Dedifferentiated amniotic fluid mesenchymal stem cell (primary cell): ENCODE data around the gene NDUFA6.
"Not testable (repeated sequence)": the region's sequence is repeated elsewhere in the genome, so short reads cannot be mapped to it uniquely, and the experiment has no call there.

Experiments used
- DNase-seq: peaks from one replicate; pipeline ENCODE4 v3.0.0-alpha.2; 2016; ENCODE audit errors: extremely low spot score

NDUFA6 gene

GRCh38 chr22:42112793-42113192 lies 22.2 kb upstream of the NDUFA6 start:
- DNase-seq, result not testable (repeated sequence)

DNA sequence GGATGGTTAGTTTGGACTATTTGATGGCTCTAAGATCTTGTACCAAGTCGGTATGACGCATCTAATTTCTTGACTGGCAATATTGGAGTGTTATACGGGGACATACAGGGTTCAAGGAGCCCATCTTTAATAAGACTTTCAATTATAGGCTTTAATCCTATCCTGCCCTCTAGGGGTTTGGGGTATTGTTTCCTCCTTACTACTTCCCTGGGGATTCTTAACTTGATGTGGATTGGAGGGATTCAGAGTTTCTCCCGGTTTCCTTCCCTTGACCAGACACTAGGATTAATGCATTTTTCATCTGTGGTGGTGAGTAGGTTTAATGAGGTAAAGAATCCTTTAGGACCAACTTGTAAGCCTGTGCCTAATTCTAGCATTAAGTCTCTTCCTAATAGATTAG lies 21.2 kb upstream of the NDUFA6 start:
- no peak for DNase-seq

- DNase-seq, result no peak
Observed at GRCh38 chr22:42108848-42109247, 18.3 kb upstream of the NDUFA6 start.

DNA sequence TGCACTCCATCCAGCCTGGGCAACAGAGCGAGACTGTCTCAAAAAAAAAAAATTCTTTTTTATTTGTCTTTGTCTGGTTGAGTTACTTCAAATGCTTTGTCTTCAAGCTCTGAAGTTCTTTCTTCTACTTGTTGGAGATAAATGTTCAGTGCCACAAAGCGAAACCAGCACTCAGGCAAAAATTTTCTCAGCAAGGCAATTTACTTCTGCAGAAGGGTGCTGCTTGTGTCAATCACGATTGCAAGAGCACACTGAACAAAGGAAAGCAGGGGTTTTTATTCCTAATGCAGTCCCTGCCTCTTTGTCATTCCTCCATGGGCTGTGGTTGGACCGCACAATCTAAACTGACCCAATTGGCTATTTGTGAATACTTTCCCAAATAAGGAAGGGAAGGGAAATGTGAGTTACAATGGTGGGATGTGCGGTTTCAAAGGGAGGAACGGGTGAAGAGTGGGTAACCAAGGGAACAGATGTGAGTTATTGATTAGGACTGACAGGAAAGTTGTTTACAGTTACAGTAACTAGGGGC lies 13.8 kb upstream of the NDUFA6 start:
- DNase-seq, result not testable (repeated sequence)

DNA sequence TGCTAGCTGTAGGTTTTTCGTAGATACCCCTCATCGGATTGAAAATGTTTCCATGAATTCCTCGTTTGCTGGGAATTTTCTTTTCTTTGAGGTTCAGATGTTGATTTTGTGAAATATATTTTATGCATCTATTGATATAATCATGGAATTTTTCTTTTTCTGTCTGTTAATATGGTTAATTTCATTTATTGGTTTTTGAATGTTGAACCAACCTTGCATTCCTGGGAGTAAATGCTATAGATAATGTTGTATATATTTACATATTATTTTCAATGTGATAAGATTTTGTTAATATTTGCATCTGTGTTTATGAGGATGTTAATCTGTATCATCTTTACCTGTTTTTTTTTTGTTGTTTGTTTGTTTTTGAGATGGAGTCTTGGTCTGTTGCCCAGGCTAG lies 10.6 kb upstream of the NDUFA6 start:
- DNase-seq, result no peak

DNA sequence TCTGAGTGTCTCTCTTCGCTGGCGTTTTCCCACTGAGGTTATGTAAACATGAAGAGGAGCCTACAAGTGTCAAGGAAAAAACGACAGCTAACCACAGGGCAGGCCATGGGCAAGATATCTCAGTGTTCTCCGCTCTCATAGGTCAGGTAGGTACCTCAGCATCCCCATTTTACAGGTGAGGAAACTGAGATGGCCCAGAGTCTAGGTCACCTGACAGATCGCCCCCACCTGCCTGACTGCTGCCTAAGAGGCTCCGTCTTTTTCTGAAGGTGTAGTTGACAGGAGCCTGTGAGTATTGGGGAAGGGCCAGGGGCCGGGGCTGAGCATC lies 847 bp upstream of the NDUFA6 start:
- DNase-seq, result no peak

DNA sequence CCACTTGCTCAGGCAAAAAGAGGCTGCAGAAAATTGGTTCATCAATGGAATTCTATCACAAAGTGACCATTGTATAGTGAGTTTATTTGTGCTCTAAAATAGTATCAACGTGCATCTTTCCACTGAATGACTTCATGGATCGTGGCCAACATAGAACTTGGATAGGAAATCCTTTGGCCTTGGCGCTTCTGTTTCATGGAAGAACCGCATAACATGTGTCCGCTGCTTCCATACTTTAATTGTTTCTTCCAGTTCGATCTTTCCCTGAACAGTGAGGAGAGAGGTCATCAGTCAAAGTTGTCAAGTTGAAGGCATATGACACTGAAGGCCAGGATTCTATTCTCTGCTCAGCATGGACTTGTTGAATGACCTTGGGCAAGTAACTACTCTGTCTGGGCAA lies 4.5 kb downstream of the NDUFA6 start:
- no peak for DNase-seq

GRCh38 chr22:42084874-42085273 lies 5.7 kb downstream of the NDUFA6 start:
- DNase-seq, result no peak

DNA sequence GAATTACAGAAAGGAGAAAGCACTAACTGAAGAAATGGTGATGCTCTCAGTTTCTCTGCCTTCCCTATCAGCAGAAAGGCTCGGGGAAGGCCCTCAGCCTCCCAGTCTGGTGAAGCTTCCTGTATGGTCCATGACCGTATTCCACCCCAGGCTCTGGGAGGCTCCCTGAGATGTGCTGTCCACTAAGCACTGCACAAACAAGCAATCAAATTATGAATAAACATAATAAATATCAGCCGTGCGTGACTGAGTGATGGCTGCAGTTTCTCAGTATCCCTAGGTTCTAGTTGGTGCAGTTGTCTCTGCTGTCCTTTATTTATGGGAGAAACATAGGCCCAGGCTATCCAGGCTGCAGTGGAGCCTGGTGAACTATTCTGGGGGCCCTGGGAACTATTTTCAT lies 7.5 kb downstream of the NDUFA6 start:
- no peak for DNase-seq

DNA sequence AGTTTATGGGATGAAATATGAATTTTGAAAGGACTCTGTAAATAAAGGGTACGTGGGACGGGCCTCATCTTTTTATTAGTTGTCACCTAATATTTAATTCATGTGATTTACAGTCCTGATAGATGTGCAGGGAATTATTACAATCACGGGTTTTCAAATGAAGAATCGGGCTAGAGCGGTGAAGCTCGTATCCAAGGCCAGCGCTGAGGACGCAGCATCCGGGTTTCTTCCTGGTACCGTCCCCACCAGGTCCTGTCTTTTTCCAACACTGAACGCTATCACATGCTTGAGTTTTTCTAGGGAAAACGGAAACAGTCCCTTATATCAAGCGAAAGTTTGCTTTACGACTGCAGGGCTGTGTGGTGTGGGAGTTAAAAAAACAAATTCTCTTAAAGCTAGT lies 10.3 kb downstream of the NDUFA6 start:
- peak; percentile 20 for DNase-seq

GRCh38 chr22:42079319-42080251 lies 11.0 kb downstream of the NDUFA6 start, which contains the start of gene SMDT1:
Gene SMDT1 (plus strand): TSS chr22:42079700. CDS start chr22:42079769, 69 bp downstream.
- DNase-seq, result peak; percentile 98

GRCh38 chr22:42078469-42079318 lies 11.9 kb downstream of the NDUFA6 start:
- no peak for DNase-seq

- DNase-seq, result no peak
Observed at GRCh38 chr22:42077486-42078125, 13.0 kb downstream of the NDUFA6 start.

DNA sequence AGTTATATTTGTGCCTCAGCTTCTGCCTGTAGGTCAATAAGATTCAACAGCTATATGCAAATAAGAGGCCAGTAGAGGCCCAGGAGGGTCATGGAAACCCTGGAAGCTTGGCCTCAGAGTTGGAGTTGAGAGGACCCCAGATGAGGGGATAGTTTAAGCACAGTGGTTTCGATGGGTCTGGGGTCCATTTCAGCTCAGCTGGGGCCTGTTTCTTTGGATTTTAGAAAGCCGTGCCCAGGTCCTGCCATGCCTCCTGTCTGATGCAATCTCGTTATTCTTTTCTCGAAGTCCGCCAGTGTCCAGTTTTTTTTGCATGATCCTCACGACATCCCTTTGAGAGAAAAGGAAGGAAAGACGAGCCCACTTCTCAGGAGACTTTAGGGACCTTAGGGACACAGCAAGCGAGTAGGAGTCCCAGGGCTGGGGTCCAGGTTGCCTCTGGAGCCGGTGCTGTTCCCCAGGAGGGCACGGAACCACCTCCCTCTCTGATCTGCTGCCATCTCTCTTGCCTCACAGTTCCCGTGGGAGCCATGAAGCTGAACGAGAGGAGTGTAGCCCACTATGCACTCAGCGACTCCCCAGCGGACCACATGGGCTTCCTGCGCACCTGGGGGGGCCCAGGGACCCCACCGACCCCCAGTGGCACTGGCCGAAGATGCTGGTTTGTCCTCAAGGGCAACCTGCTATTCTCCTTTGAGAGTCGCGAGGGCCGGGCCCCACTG lies 13.6 kb downstream of the NDUFA6 start:
- no peak for DNase-seq

DNA sequence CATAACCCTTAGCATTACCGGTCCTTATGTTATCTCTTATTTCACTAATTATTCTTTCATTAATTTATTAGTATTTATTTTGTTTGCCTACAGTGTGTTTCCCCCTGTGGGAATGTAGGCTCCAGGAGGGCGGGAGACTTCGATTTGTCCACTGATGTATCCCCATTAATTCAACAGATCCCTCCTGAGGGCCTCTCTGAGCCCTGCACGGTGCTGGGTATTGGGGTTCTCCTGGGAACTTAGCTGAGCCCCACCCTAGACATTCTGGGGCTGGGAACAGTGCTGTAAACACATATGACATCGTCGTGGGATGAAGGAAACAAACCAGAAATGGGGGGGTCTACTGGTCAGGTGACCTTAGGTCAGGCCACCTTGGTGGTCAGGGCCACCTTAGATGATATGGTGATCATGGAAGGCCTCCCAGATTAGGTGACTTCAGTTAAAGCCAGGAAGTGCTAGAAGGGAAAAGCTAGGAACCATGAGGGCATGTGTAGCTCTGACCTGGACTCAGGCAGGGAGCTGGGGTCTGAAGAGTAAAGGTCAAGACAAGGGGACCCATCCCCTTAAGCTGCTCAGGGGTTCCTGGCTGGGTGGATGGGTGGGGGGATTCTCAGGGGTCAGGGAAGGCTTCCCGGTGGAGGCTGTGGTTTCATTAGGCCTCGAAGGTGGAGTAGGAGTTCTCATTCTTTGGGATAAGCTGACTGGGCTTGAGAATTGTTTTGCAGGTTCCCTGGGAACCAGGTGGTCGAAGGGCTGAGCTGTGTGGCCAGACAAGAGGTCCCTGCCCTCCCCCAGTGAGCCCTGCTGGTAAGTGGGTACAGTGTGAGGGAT lies 15.5 kb downstream of the NDUFA6 start:
- no peak for DNase-seq

GRCh38 chr22:42074132-42074811 lies 16.3 kb downstream of the NDUFA6 start, which contains the start of gene PHETA2:
Gene PHETA2 (plus strand): TSS chr22:42074248. CDS start chr22:42077294, 3,046 bp downstream.
- DNase-seq, result no peak

GRCh38 chr22:42073621-42074041 lies 16.9 kb downstream of the NDUFA6 start:
- no peak for DNase-seq

DNA sequence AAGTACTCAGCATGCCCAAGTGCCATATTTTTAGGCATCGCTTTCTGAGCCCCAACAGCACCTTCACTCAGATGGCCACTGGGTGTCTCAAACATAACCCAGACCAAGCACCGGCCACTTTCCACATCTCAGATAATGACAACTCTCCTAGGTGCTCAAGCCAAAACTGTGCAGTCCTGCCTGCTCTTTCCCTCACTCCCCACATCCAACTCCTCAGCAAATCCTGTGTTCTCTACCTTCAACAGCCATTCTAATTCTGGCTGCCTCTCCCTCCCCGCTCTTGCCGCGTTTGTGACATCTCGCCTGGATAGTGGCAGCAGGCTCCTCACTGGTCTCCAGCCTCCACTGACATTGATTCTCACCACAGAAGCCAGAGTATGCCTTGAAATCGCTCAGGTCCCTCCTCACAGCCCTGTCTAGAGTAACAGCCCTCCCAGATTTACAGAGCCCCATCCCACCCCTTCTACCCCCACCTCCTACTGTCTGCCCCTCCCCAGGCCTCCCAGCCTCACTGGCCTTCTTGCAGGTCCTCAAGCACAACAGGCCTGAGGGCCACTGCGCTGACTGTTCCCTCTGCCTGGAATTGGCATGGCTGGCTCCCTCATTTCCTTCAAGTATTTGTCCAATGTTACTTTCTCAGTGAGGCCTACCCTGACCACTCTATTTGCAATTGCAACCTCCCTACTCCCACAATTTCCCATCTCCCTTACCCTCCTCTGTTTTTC lies 17.8 kb downstream of the NDUFA6 start:
- DNase-seq, result no peak

GRCh38 chr22:42071508-42071907 lies 19.1 kb downstream of the NDUFA6 start:
- not testable (repeated sequence) for DNase-seq
